ENCODE data around the gene PAPPA. TPM values are rescaled to one million over a fixed set of nuclear protein-coding genes. Genes with fewer than 3 reads are reported as not detected.

Gene PAPPA
- total and polyA plus RNA-seq, 5 donors: 0.59 to 7.0 (median 2.1) TPM

- peaks cover 5% of the 10 kb centered on the region for H3K4me1 ChIP-seq (ENCODE audit: control insufficient read depth, insufficient read depth, low read length)
- 74% methylated on average over 4 of the region's 4 CpGs for WGBS
- no peak overlapping the region for H3K27ac ChIP-seq (ENCODE audit: low read length)
- H3K4me3 ChIP-seq (ENCODE audit: low read length): no peak overlapping the region
- no peaks in the 10 kb centered on the region for H3K27me3 ChIP-seq (ENCODE audit: control insufficient read depth, insufficient read depth)
- DNase-seq (no peak), ATAC-seq (no peak)
- H3K9me3 ChIP-seq (ENCODE audit: control insufficient read depth, low read length): no peaks in the 10 kb centered on the region
- intact Hi-C loops (cut with DNase I): no loop called here
These were observed 181.8 kb downstream of the PAPPA start for GRCh38 chr9:116335392-116335791.

DNA sequence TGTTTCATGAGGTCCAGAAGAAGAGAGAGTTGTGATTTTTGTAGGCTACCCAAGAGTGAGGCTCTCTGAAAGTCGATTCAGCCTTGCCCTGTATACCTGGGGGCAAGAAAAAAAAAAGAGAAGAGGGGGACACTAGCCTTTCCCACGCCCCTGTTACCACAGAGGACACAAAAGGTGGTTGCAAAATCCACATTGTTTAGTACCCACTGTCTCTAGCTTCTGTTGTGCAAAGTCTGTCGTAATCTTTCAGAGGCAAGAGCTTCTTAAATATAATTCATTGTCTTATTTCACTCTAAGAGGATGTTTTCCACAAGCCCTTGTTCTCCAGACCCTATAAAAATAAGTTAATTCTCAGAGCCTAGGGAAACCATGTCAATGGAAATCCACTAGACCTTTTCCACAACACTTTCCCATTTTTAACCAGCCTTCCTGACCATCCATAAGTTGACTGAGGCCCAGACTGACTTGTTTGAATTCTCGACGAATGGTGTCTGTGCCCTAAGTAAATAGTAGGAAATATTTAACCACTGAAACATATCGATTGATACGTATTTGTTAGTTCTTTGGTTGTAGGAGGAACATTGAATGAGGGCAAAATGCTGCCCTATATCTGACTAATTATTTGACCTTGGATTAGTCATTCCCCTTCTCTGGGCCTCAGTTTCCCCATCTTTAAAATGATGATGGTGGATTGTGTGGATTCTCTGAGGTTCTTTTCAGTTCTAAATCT, 182.7 kb downstream of the PAPPA start:
- DNase-seq (no peak), ATAC-seq (no peak)
- no peaks in the 10 kb centered on the region for H3K9me3 ChIP-seq (ENCODE audit: control insufficient read depth, low read length)
- no peak overlapping the region for H3K27ac ChIP-seq (ENCODE audit: low read length)
- 81% methylated on average over 7 of the region's 7 CpGs for WGBS
- H3K4me1 ChIP-seq (ENCODE audit: control insufficient read depth, insufficient read depth, low read length): peaks cover 5% of the 10 kb centered on the region
- intact Hi-C loops (cut with DNase I): no loop called here
- H3K4me3 ChIP-seq (ENCODE audit: low read length): no peak overlapping the region
- no peaks in the 10 kb centered on the region for H3K27me3 ChIP-seq (ENCODE audit: control insufficient read depth, insufficient read depth)

DNA sequence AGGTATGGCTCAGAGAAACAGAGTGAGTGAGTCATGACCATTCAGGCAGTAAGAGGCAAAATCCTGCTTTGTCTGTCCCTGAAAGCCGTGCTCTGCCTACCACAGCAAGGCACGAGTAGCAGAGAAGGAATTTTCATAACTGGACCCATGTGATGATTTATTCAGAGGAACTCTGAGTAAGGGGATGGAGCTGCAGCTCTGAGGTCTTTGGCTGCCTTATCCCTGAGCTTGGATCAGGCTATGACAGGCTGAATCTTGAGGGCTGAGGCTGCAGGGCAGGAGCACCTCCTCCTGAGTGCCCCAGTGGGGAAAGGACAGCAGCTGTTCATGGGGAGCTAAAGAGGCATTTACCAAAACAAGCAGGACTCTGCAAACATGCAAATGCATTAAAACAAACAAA, 183.4 kb downstream of the PAPPA start:
- WGBS: 21% methylated on average over 2 of the region's 2 CpGs
- H3K4me1 ChIP-seq (ENCODE audit: control insufficient read depth, insufficient read depth, low read length): peaks cover 5% of the 10 kb centered on the region
- no peak overlapping the region for H3K27ac ChIP-seq (ENCODE audit: low read length)
- DNase-seq (no peak), ATAC-seq (no peak)
- no peak overlapping the region for H3K4me3 ChIP-seq (ENCODE audit: low read length)
- no peaks in the 10 kb centered on the region for H3K27me3 ChIP-seq (ENCODE audit: control insufficient read depth, insufficient read depth)
- intact Hi-C loops (cut with DNase I): no loop called here
- no peaks in the 10 kb centered on the region for H3K9me3 ChIP-seq (ENCODE audit: control insufficient read depth, low read length)

DNA sequence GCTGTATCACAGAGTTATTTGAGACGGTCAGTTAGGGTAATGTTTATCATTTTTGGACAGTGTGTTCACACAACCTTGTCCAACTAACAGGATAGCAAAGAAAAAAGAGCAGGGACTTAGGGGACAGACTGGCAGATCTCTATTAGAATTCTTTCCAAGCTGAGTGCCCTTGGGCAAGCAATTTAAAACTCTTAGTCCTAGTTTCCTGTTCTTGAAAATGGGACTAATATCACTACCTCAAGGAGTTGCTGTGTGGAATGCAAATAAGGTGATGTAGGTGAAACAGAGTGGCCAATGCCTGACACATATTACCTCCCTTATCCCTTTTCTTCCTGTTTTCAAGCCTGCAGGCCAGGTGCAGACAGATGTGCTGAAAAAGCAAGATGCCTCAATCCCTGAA, 186.7 kb downstream of the PAPPA start:
- WGBS: 22% methylated on average over 1 of the region's 1 CpG
- no peak for DNase-seq

DNA sequence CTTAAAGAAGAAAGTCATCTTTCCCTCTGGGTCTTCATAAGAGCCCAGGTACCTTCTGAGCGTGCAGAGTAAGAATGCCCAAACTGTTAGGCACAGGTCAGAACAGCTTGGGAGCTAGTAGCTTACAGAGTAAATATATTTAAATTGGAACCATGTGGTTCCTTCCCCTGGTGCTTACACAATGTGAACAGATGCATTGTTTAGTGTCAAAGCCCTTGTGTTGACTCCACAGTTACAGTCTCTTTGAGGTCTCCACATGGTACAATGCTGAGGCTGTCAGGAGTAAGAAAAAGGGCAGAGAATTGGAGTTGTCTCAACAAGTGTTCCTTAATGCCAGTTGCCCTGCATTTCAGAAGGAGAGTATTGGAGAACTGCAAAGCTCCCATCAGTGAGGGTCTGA, 188.5 kb downstream of the PAPPA start:
- no peak for ATAC-seq
- H3K9me3 ChIP-seq (ENCODE audit: control insufficient read depth, low read length): no peaks in the 10 kb centered on the region
- H3K27me3 ChIP-seq (ENCODE audit: control insufficient read depth, insufficient read depth): no peaks in the 10 kb centered on the region
- intact Hi-C loops (cut with DNase I): no loop called here
- H3K4me3 ChIP-seq (ENCODE audit: low read length): no peak overlapping the region
- H3K27ac ChIP-seq (ENCODE audit: low read length): no peak overlapping the region
- no peak for DNase-seq
- whole genome bisulfite sequencing: 80% methylated on average over 1 of the region's 1 CpG
- H3K4me1 ChIP-seq (ENCODE audit: control insufficient read depth, insufficient read depth, low read length): no peaks in the 10 kb centered on the region

More for the DNA sequence above, 186.7 kb downstream of the PAPPA start:
- H3K4me3 ChIP-seq (ENCODE audit: low read length): no peak overlapping the region
- intact Hi-C loops (cut with DNase I): no loop called here
- H3K27me3 ChIP-seq (ENCODE audit: control insufficient read depth, insufficient read depth): no peaks in the 10 kb centered on the region
- H3K27ac ChIP-seq (ENCODE audit: low read length): no peak overlapping the region
- H3K4me1 ChIP-seq (ENCODE audit: control insufficient read depth, insufficient read depth, low read length): no peaks in the 10 kb centered on the region
- no peak for ATAC-seq
- H3K9me3 ChIP-seq (ENCODE audit: control insufficient read depth, low read length): no peaks in the 10 kb centered on the region

DNA sequence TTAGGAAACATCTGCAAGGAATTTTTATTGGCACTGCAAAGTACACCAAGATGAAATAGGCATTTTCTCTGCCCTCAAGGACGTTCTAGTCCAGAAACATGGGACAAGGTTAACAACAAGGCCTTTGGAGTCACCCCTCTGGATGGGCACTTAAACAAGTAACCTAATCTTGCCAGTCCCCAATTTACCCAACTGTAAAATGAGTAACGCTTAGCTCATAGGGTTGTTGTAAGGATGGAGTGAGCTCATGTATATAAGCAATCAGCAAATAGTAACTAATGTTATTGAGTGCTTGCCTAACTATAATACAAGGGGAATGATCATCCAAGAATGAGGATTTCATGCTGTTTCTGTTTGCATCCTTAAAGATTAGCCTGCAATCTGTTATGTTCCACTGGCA, 189.3 kb downstream of the PAPPA start:
- no peak overlapping the region for H3K27ac ChIP-seq (ENCODE audit: low read length)
- no peaks in the 10 kb centered on the region for H3K4me1 ChIP-seq (ENCODE audit: control insufficient read depth, insufficient read depth, low read length)
- ATAC-seq (no peak), DNase-seq (no peak)
- no peak overlapping the region for H3K4me3 ChIP-seq (ENCODE audit: low read length)
- intact Hi-C loops (cut with DNase I): no loop called here
- no peaks in the 10 kb centered on the region for H3K27me3 ChIP-seq (ENCODE audit: control insufficient read depth, insufficient read depth)
- no peaks in the 10 kb centered on the region for H3K9me3 ChIP-seq (ENCODE audit: control insufficient read depth, low read length)
- 80% methylated on average over 2 of the region's 2 CpGs for WGBS

GRCh38 chr9:116344416-116344815, 190.8 kb downstream of the PAPPA start:
- Histone ChIP-seq H3K4me3 (ENCODE audit: low read length) (no peak overlapping the region), H3K9me3 (ENCODE audit: control insufficient read depth, low read length) (no peaks in the 10 kb centered on the region), H3K4me1 (ENCODE audit: control insufficient read depth, insufficient read depth, low read length) (no peaks in the 10 kb centered on the region), H3K27me3 (ENCODE audit: control insufficient read depth, insufficient read depth) (no peaks in the 10 kb centered on the region), H3K27ac (ENCODE audit: low read length) (no peak overlapping the region)
- ATAC-seq: peak in 1 of 2 donors; percentile 46
- 89% methylated on average over 10 of the region's 10 CpGs for WGBS
- intact Hi-C loops (cut with DNase I): no loop called here
- peak in 1 of 3 donors; percentile 51 for DNase-seq

DNA sequence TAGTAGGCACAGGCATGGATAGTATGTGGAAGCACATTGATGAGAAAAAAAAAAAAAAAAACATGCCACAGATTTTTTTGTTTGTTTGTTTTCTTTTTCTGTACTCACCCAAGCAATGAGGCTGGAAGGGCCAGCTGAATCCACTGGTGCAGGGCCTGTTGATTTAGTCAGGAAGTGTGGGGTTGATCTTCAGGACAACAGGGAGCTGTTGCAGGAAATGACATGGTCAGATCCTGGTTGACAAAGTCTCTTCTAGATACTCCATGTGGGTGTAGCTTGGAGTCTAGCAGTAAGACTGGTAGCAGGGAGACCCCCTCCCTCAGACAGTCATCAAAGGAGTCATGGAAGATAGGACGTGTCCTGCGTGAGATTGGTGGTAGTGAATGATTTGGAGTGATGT, 191.8 kb downstream of the PAPPA start:
- ATAC-seq (no peak), DNase-seq (no peak)
- WGBS: 74% methylated on average over 2 of the region's 2 CpGs
- Histone ChIP-seq H3K9me3 (ENCODE audit: control insufficient read depth, low read length) (no peaks in the 10 kb centered on the region), H3K4me1 (ENCODE audit: control insufficient read depth, insufficient read depth, low read length) (no peaks in the 10 kb centered on the region), H3K27me3 (ENCODE audit: control insufficient read depth, insufficient read depth) (no peaks in the 10 kb centered on the region), H3K4me3 (ENCODE audit: low read length) (no peak overlapping the region), H3K27ac (ENCODE audit: low read length) (no peak overlapping the region)
- intact Hi-C loops (cut with DNase I): no loop called here

DNA sequence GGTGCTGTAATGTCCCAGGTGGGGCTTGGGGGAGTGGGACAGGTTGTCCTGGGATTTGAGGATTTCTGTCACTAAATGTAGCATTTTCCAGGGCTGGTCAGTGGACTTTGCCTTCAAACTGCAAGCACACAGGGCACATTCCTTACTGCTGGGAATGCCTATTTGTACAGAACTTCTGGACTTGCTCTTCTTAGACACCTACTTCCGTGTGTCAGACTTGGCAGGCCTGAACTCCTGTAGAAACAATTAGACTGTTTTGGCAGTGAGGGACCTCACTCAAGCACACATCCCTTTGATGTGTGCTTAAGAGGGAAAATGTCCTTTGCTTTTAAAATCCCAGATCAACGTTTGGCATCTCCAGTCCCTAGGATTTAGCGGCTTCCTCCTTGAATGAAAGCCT, 192.2 kb downstream of the PAPPA start:
- WGBS: 47% methylated on average over 3 of the region's 3 CpGs
- intact Hi-C loops (cut with DNase I): no loop called here

DNA sequence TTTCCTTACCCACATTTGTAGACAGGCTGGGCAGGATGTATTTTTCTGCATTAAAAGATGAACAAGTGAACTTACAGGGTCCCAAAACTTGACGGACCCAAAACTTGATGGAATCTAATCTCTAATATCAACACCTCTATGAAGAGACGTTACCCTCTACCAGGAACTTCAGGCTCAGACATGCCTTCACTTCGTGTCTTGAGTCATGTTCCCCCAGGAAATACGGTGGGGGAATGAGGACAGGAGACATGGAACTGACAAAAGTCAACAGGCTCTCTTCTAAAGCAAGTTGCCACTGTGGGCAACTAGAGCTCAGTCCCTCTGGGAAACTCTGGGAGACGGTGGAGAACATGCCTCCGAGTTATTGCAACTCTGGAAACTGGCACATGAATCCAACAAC, 196.1 kb downstream of the PAPPA start:
- Histone ChIP-seq H3K4me3 (ENCODE audit: low read length) (no peak overlapping the region), H3K4me1 (ENCODE audit: control insufficient read depth, insufficient read depth, low read length) (no peaks in the 10 kb centered on the region), H3K9me3 (ENCODE audit: control insufficient read depth, low read length) (no peaks in the 10 kb centered on the region), H3K27ac (ENCODE audit: low read length) (no peak overlapping the region), H3K27me3 (ENCODE audit: control insufficient read depth, insufficient read depth) (no peaks in the 10 kb centered on the region)
- intact Hi-C loops (cut with DNase I): no loop called here
- WGBS: 86% methylated on average over 6 of the region's 6 CpGs
- ATAC-seq: no peak
- DNase-seq: no peak

More for the DNA sequence above, 192.2 kb downstream of the PAPPA start:
- Histone ChIP-seq H3K4me3 (ENCODE audit: low read length) (no peak overlapping the region), H3K27me3 (ENCODE audit: control insufficient read depth, insufficient read depth) (no peaks in the 10 kb centered on the region), H3K4me1 (ENCODE audit: control insufficient read depth, insufficient read depth, low read length) (no peaks in the 10 kb centered on the region), H3K9me3 (ENCODE audit: control insufficient read depth, low read length) (no peaks in the 10 kb centered on the region), H3K27ac (ENCODE audit: low read length) (no peak overlapping the region)
- DNase-seq (no peak), ATAC-seq (peak; percentile 57 to 58)

GRCh38 chr9:116350213-116350612, 196.6 kb downstream of the PAPPA start:
- H3K4me3 ChIP-seq (ENCODE audit: low read length): no peak overlapping the region
- peaks cover 2% of the 10 kb centered on the region for H3K4me1 ChIP-seq (ENCODE audit: control insufficient read depth, insufficient read depth, low read length)
- H3K27me3 ChIP-seq (ENCODE audit: control insufficient read depth, insufficient read depth): no peaks in the 10 kb centered on the region
- ATAC-seq: no peak
- H3K27ac ChIP-seq (ENCODE audit: low read length): no peak overlapping the region
- WGBS: 45% methylated on average over 2 of the region's 2 CpGs
- DNase-seq: no peak
- intact Hi-C loops (cut with DNase I): no loop called here
- no peaks in the 10 kb centered on the region for H3K9me3 ChIP-seq (ENCODE audit: control insufficient read depth, low read length)

GRCh38 chr9:116352958-116353357, 199.4 kb downstream of the PAPPA start:
- H3K27me3 ChIP-seq (ENCODE audit: control insufficient read depth, insufficient read depth): no peaks in the 10 kb centered on the region
- intact Hi-C loops (cut with DNase I): no loop called here
- no peak overlapping the region for H3K4me3 ChIP-seq (ENCODE audit: low read length)
- no peaks in the 10 kb centered on the region for H3K9me3 ChIP-seq (ENCODE audit: control insufficient read depth, low read length)
- H3K27ac ChIP-seq (ENCODE audit: low read length): no peak overlapping the region
- peaks cover 5% of the 10 kb centered on the region for H3K4me1 ChIP-seq (ENCODE audit: control insufficient read depth, insufficient read depth, low read length)
- ATAC-seq: no peak
- DNase-seq: no peak
- 90% methylated on average over 3 of the region's 3 CpGs for WGBS
